HG02623 (cell line): ENCODE results near the gene CPLX3.

Source experiments
- ATAC-seq: cut with Tn5 transposase; IDR thresholded peaks from one replicate; pipeline ENCODE4 v1.9.1; 2021; ENCODE audit warnings: moderate library complexity; ENCODE audit not compliant: unreplicated experiment

The CPLX3 gene

GRCh38 chr15:74827614-74828013 is 1.2 kb downstream of the CPLX3 start:
- ATAC-seq = no peak

DNA sequence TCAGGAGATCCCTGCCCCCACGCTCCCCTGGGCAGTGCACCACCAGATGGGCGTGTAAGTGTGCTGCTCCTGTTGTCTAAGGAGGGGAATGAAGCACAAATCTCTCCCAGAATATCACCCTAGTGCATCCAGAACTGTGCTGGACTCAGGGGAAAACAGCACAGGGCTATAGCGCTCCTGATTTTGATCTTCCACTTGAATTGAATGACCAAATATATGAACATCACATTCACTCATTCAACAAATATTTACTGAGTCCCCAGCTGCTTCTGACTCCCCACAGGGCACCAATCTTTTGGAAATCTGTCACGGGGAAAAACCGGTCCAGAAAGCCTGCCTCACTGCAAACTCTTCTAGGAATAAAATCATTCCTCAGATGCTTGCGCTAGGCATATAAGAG is 2.4 kb downstream of the CPLX3 start:
- ATAC-seq = no peak

- no peak for ATAC-seq
These were observed 3.1 kb downstream of the CPLX3 start for GRCh38 chr15:74829486-74829885.

DNA sequence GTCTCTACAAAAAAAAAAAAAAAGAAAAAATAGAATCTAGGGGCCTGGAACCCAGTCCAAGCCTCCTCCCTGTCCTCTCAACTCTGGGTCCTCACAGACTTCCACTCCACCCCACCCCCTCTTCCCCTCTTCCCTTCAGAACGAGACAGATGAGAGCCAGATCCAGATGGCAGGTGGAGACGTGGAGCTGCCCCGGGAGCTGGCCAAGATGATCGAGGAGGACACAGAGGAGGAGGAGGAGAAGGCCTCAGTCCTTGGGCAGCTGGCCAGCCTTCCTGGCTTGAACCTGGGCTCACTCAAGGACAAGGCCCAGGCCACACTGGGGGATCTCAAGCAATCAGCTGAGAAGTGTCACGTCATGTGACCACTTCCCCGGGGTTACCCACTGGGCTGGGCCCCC is 3.6 kb downstream of the CPLX3 start:
- no peak for ATAC-seq

GRCh38 chr15:74830868-74831267 is 4.4 kb downstream of the CPLX3 start:
- no peak for ATAC-seq

GRCh38 chr15:74831813-74832495 is 5.5 kb downstream of the CPLX3 start:
- no peak for ATAC-seq

- no peak for ATAC-seq
These were observed 6.4 kb downstream of the CPLX3 start for GRCh38 chr15:74832826-74833225.

DNA sequence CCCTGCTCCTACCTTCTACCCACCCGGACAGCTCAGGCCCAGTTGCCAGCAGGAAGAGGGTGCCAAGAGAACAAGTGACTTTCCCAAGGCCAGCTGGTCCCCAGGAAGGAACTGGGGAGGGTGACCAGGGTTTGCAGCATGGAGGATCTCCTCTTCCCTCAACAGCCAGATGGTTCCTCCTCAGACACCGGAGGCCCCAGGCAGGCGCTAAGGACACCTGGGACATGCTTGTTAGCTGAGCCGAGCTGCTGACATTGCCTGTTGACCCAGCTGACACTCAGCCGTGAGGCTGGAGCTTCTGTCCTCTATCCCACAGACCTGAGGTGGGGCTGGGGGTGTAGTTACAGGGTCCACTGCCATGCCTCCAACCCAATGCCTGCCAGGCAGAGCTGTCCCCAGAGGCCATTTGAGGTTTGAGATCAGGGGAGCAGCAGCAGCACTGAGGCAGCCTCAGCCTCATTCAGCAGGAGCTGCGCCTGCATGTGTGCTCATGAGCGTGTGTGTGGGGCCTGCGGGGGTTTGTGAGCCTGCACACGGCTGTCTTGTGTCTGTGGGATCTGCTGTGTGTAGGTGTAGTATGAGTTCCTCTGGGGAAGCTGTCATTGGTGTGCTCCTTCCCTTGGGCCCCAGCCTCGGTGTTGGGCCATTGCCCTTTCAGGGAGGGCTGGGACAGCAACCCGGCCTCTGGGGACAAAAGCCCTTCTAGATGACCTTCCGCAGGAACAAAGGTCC is 7.1 kb downstream of the CPLX3 start:
- ATAC-seq = no peak

DNA sequence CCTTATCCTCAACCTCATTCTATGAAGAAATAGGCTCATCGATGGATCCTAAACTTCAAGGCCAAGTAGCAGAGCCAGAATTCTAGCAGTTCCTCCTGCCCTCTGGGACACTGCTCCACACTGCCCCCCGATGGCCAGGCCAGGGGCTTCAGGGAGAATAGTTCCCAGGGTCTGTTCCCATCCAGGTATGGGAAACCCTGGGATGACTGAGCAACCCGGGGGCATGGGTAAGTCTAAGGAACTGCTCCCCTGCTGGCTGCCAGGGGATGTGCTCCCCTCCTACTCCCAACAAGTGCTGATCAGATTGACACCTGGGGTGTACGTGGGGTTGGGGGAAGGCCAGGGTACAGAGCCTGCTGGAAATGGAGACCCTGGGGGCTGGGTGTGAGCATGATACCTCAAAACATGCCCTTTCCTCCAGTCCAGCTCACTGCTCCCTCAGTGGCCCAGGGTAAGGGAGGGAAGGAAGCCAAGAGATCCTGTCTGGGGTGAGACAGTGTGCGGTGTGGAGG is 8.9 kb downstream of the CPLX3 start:
- no peak for ATAC-seq

GRCh38 chr15:74836846-74837245 is 10.4 kb downstream of the CPLX3 start:
- no peak for ATAC-seq

GRCh38 chr15:74837482-74838136 is 11.2 kb downstream of the CPLX3 start:
- ATAC-seq = no peak

DNA sequence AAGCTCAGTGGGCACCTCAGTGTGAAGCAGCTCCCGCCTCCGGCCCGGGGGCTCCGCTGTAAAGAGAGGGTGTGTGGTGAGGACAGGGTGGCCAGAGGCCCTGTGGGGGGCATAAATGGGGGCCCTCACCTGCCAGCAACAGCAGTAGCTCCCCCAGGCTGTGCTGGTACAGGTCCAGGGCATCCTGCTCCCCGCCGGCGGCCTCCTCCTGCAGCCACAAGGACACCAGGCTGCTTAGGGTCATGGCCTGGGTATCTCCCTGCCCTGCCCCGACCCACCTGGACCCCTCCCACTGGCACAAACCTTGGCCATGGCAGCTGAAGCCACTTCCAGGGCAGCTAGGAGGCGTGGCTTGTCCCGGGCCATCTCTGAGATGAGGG is 11.7 kb downstream of the CPLX3 start:
- ATAC-seq = no peak

GRCh38 chr15:74838746-74839525 is 12.5 kb downstream of the CPLX3 start:
- ATAC-seq = no peak

- no peak for ATAC-seq
These were observed 13.3 kb downstream of the CPLX3 start for GRCh38 chr15:74839526-74840395.

- ATAC-seq = no peak
These were observed 14.7 kb downstream of the CPLX3 start for GRCh38 chr15:74840851-74841775.

DNA sequence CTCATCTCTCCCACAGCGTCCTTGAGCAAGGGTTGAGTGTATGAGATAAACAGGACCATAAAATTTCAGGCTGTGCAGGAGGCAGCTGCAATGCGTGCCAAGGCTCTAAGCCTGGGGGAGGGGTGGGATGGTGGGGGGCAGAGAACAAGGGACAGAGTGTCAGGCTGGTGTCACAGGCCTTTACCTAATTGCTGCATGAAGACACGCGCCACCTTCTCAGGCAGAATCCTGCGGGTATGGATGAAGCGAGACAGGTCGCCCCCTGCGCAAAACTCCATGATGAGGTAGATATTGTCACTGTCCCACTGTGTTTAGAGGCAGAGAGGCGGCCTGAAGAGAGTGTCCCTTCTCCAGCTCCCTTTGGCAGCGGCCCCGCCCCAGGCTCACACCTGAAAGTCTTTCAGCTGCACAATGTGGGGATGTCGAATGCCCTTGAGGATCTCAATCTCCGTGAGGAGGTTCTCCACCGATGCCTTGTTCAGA is 15.5 kb downstream of the CPLX3 start:
- no peak for ATAC-seq

DNA sequence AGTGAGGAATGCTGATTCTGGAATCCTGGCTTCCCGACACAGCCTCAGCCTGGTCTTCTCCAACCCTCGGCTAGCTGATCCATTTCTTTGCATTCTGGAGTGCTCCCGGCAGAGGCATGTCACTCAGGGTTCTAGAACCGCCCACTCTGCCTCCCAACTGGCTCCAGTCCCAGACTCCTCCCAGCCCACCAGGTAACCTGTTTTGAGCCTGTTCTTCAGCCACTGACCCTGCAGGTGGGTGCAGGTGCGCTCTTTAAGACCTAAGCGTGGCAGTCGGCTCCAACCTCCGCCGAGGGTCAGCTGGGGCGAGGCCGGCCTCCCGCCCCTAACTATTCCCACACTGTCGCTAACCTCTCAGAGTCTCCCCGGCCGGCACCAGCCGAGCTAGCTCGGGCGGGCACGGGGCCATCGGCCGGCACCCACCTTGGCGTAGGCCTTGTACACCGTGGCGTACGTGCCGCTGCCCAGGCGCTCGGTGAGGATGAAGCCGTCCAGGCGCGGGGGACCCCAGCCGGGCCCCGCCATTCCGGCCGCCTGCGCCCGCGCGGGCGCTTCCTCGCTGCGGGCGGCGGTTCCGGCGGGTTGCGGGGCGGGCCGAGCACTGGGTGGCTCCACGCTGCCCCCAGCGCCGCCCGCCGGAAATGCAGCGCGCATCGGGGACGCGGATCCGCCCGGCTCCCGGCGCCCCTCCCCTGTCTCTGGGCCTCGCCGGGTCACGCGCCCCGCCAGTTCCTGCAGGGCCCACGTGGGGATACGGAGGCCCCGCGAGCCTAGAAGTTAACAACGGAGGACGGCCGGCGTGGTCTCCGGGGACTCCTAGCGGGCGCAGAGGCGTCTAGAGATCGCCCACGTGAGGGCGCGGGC is 16.4 kb downstream of the CPLX3 start, which contains the start of gene ULK3:
Gene ULK3, minus strand, starts transcription at position 576 of the 864 bp plus-strand sequence. Its CDS starts 51 bp downstream, at position 525.
- ATAC-seq = peak; percentile 63

DNA sequence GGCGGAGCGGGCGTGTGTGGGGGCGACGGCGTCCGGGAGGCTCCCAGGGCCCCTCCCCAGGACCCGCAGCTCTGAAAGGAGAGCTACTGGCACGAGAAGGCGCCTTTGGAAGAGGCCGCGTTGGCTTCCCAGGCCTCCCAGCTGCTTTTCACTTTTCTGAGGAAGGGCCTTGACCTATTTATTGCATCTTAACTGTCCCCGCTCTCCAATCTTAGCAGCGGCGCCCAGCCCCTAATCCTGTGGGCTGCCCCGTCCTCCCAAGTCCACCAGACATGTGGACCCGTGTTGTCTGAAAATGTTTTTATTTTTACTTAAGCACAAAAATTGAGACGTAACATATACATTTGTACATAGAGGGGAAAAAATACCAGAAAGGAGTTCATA is 17.0 kb downstream of the CPLX3 start:
- no peak for ATAC-seq
